ENCODE results near the gene C1QTNF6. TPM values are rescaled to one million over a fixed set of nuclear protein-coding genes. Genes with fewer than 3 reads are reported as not detected.
A peak's percentile ranks its signal among the peaks of the same experiment; 100 is the strongest.

Gene C1QTNF6
- total and polyA plus RNA-seq, 2 experiments from 2014 or later, result 1.7 to 2.3 TPM

GRCh38 chr22:37181681-37182080, 6.4 kb downstream of the C1QTNF6 start (continued):
- TF ChIP-seq EZH2 (IDR thresholded peaks at IDR 0.05; ENCODE audit: low read depth, unreplicated experiment), result no peak
- no peak for TF ChIP-seq ZNF462 (CRISPR knock-in tag; IDR thresholded peaks at IDR 0.05)
- TF ChIP-seq ETS1 (IDR thresholded peaks at IDR 0.05), result no peak
- no peak for TF ChIP-seq ZNF114 (CRISPR knock-in tag; IDR thresholded peaks at IDR 0.05)
- no peak for TF ChIP-seq NANOG (IDR thresholded peaks at IDR 0.05; ENCODE audit: borderline replicate concordance)
- no peak for TF ChIP-seq ZNF331 (CRISPR knock-in tag; IDR thresholded peaks at IDR 0.05; ENCODE audit: low read depth)

- no peaks in the 10 kb centered on the region; the same call in 2 of the 3 replicates for H3K9me3 Mint-ChIP-seq
- peaks cover 9% of the 10 kb centered on the region for H3K27me3 Mint-ChIP-seq (ENCODE audit: insufficient read depth, low read depth, poor library complexity)
- H3K4me3 Mint-ChIP-seq, result no peak overlapping the region
- H3F3A ChIP-seq (replicated peaks; ENCODE audit: low read depth), result no peaks in the 10 kb centered on the region
- TF ChIP-seq CTCF (conservative IDR thresholded peaks at IDR 0.05; ENCODE audit: low read depth in 2 of 2) (no peak), ZNF331 (CRISPR knock-in tag; IDR thresholded peaks at IDR 0.05; ENCODE audit: low read depth) (no peak), ZNF114 (CRISPR knock-in tag; IDR thresholded peaks at IDR 0.05) (no peak), EZH2 (IDR thresholded peaks at IDR 0.05; ENCODE audit: low read depth, unreplicated experiment) (no peak), EZH2phosphoT487 (IDR thresholded peaks at IDR 0.05; ENCODE audit: unreplicated experiment) (no peak), CREB1 (CRISPR knock-in tag; IDR thresholded peaks at IDR 0.05; ENCODE audit: low read depth) (no peak), NANOG (IDR thresholded peaks at IDR 0.05; ENCODE audit: borderline replicate concordance) (no peak), JUNB (IDR thresholded peaks at IDR 0.05; ENCODE audit: unreplicated experiment) (no peak), STAT1 (IDR thresholded peaks at IDR 0.05; ENCODE audit: unreplicated experiment) (no peak)
- no peak overlapping the region for H3K27ac ChIP-seq (ENCODE audit: low read depth)
- no peak overlapping the region for H3K4me2 ChIP-seq
- H3K36me3 ChIP-seq (ENCODE audit: insufficient read depth), result no peaks in the 10 kb centered on the region
- peaks cover 18% of the 10 kb centered on the region for H3K4me1 Mint-ChIP-seq
- no peak for ATAC-seq
- H3K27me3 ChIP-seq (ENCODE audit: insufficient read depth), result no peaks in the 10 kb centered on the region
- no peaks in the 10 kb centered on the region; the same call in 1 of the 2 replicates for H3K4me1 ChIP-seq (ENCODE audit: insufficient read depth)
- H4K20me1 ChIP-seq (replicated peaks; ENCODE audit: insufficient read depth), result no peaks in the 10 kb centered on the region
- no peaks in the 10 kb centered on the region for H3K9me2 ChIP-seq (ENCODE audit: insufficient read depth)
- no peaks in the 10 kb centered on the region; the same call in 1 of the 3 replicates for H3K36me3 Mint-ChIP-seq (ENCODE audit: low read depth)
- no peak overlapping the region for H2AFZ ChIP-seq
- H3K79me2 ChIP-seq (replicated peaks; ENCODE audit: insufficient read depth), result no peaks in the 10 kb centered on the region
- no peak overlapping the region for H3K4me3 ChIP-seq
- 0 out of 2 replicates have a peak overlapping the region, but pooled peaks have one; percentile 55 for H3K27ac Mint-ChIP-seq
- DNase-seq (ENCODE audit: low spot score), result no peak
These were observed 7.4 kb downstream of the C1QTNF6 start for GRCh38 chr22:37180531-37181231.
